ENCODE data around the gene CENPX.

CENPX gene

DNA sequence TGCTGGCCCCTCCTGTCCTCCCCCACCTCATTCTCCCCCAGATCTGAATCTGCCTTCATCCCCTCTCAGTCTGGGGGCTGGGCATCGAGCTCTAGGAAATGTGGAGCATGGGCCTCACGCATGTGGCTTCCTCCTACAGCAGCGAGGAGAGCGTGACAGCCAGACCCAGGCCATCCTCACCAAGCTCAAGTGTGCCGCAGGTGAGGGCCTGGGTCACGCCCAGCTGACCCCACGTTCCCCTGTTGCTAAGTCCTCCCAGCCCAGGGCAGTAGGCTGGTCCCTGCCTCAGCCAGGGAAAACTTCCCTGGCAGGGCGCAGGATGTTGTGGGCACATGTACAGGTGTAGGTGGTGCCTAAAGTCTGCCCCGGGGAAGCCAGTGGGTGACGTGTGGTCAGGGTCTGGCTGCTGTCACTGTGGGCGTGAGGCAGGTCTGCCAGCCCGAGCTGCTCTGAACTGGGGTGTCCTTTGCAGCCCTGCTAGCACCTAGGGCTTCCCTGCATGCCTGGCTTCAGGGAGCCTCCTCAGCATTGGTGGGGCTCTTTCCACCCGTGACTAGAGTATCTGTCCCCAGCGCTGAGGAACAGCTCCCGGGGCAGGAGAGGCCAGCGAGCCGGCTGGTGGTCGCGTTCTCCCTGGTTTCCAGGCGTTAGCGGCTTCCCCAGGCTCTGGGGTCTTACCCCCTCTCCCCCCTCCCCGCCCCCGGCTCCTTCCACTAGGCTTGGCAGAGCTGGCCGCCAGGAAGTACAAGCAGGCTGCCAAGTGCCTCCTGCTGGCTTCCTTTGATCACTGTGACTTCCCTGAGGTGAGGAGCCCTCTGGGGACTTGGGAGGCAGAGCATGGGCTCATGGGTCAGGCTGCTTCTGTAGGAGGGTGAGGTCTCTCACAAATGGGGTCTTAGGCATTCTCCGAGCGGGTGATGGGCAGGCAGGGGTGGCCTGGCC, 32.6 kb upstream of the CENPX start:
- DNase-seq, result no peak

DNA sequence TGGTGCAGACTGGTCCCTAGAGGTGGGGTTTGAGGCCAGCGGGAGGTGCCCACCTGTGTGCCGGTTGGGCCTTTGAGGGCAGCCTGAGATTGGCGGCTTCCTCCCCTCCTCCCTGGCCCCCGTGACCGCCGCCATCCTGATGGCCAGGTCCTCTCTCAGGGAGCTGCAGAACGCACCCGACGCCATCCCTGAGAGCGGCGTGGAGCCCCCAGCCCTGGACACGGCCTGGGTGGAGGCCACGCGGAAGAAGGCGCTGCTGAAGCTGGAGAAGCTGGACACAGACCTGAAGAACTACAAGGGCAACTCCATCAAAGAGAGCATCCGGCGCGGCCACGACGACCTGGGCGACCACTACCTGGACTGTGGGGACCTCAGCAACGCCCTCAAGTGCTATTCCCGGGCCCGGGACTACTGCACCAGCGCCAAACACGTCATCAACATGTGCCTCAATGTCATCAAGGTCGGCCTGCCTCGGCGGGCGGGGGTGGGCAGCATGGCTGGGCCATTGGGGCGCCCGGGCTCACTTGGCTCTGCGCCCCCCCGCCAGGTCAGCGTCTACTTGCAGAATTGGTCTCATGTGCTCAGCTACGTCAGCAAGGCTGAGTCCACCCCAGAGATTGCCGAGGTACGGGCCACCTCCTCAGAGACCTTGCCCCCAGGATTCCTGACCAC, 31.8 kb upstream of the CENPX start:
- DNase-seq, result no peak

GRCh38 chr17:82053556-82054263, 31.0 kb upstream of the CENPX start:
- DNase-seq, result no peak

GRCh38 chr17:82053130-82053529, 30.5 kb upstream of the CENPX start:
- DNase-seq, result no peak

GRCh38 chr17:82052638-82053059, 30.0 kb upstream of the CENPX start:
- DNase-seq, result no peak

DNA sequence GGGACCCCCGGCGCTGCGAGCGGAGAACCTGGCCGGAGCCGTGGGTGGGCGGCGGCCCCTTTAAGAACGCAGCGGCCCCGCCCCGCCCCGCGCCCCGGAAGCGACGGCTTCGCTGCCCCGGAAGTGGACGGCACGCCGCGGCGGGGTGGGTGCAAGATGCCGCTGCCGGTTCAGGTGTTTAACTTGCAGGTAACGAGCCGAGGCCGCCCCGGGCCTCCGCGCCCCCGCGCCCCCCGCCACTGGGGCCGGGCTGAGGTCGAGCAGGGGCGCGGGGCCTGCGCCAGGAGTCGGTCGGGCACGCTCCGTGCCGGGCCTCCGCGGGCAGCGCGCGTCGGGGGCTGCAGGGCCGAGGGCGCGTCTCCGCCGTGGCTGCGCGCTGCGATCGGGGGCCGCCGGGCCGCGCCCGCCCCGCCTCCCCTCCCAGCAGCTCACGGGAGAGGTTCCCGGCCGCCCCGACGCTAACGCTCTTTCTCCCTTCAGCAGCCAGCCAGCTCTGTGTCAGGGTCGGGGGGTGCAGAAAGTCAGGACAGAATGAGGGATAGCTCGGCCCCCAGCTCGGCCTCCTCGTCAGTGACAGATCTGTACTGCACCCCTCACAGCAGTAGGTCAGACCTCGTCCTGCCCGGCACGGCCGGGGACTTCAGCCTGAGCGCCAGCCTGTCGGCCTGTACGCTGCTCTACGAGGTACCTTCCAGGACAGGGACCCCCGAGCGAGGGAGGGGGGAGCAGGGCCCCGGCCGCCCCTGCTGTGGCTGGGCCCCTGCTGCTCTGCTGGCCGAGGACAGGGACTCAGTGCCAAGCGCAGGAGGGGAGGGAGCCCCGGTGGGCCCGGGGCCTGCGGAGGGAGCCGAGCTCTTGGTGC, 29.3 kb upstream of the CENPX start, which contains the start of the genes GPS1 and RFNG:
Gene GPS1 (plus strand): TSS at position 123 of the 862 bp plus-strand sequence. CDS start 34 bp downstream, at position 157.
Gene RFNG (minus strand): TSS at position 36 of the 862 bp plus-strand sequence. CDS start 45 bp downstream, outside the sequence.
- DNase-seq, result peak; percentile 57

DNA sequence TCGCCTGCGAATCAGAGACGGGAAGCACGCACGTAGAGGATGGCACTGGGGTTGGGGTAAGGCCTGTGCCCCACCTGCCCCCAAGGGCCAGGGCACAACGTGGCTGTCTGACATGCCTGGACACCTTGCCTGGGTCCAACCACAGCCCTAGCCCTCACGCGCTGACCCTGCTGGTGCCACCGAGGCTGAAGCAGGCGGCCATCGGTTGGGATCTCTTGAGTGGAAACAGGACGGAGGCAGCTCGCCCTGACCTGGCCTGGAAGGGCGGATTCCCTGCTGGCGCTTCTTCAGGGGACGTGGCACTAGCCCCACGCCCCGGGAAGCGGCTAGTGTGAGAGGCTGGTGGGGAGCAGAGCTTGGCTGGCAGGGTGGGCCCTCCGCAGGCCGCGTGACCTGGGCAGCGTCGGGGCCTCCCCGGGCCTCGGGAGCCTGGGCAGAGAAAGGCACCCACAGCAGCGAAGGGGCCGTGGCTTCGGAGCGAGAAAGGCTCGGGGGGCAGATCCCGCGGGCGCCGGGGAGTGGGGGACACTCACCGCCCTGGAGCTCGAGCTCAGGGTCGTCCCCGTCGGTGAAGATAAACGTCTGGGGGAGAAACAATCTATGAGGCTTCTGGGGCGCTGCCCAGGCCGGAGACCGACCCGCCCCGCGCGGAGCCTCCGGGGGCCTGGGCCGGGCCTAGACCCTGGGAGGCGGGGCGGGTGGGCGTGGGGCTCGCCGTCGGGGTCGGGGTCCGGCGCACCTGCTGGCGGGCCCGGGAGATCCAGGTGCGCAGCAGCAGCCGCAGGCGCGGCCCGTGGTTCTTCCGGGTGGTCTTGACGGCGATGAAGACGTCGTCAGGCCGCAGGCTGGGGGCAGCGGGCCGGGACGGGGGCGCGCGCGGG, 28.3 kb upstream of the CENPX start:
- no peak for DNase-seq

DNA sequence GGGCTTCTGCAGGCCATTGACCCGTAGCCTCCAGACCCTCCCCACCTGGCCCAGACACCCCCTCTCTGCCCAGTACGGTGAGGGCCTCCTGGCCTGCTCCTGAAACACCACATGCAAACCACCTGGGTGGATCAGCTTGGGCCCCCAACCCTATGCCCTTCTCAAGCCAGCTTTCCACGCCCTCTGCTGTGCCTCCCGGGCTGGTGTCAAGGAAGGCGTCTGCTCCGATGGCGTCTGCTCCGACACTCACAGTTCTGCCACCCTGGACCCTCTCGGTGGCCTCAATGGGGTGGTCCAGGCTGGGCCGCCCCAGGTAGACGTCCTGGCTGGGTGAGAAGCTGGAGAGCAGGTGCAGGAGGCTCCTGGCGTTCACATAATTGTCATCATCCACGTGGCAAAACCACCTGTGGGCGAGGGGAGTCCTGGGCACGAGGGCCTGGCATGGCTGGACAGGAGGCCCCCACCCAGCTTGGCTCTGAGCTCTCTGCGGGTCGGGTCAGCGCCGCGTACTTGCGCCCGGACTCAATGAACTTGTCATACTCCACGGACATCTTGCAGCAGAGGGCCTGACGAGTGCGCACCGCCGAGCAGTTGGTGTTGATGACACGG, 27.6 kb upstream of the CENPX start:
- no peak for DNase-seq

GRCh38 chr17:82049521-82049971, 26.9 kb upstream of the CENPX start:
- DNase-seq, result no peak

DNA sequence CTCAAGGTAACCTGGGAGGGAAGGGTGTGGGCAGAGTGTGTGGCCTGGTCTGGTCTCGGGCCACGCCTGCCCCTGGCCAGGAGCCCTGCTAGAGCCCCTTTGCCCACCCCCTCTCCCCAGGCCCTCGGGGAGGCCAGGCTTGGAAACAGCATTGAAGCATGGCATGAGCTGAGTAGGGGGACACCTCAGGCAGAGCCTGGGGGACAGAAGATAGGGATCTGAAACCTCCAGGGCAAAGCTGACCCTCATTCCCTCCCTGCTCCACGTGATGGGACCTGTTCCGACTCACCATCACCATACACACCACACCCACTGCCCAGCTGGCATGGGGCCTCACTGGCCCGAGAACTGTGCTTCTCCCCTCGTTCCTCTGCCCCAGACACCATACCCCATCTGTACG, 26.4 kb upstream of the CENPX start:
- DNase-seq, result no peak

DNA sequence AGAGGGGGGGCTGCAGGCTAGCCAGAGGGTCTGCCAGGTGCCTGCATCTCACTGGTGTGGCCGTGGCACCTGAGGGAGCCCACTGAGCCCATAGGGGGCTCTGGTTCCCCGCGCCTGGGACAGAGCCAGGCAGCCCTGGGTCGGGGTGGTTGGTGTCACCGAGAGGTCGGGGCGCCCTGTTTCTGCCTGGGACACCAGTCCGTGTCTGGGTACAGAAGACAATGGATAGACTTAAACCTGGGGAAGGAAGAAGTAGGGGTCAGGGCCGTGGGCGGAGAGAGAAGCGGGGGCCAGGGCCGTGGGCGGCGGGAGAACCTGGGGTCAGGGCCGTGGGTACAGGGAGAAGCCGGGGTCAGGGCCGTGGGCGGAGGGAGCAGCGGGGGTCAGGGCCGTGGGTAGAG, 25.9 kb upstream of the CENPX start:
- DNase-seq, result no peak

DNA sequence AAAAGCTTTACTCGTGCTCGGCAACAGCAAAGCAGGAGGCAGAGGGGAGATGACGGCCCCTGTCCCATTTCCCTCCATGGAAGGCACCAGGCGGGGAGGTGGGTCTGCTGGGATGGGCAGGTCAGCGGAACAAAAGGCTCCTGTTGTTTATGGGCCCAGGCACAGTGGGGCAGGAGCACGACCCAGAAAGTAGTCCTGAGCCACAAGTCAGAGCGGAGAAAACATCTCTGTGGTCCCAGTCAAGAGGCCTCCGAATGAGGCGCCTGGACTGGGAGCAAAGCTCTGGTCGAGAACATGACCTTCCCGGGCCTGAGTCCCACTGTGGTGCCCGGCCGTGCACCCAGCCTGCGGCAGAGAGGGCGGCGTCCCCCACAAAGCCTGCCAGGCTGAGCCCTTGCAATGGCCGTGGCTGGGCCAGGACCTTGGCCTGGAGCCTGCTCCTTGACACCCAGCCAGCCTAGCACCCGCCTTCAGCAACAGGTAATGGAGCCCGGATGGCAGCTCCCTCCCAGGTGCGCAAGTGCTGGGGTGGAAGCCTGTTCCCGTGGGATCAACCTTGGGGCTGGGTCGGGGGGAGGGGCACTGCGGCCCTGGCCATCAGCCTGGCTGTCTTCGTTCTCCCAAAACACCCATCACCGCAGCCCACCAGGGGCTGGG, 25.4 kb upstream of the CENPX start:
- no peak for DNase-seq

- DNase-seq, result no peak
Observed at GRCh38 chr17:82047379-82047778, 24.7 kb upstream of the CENPX start.

DNA sequence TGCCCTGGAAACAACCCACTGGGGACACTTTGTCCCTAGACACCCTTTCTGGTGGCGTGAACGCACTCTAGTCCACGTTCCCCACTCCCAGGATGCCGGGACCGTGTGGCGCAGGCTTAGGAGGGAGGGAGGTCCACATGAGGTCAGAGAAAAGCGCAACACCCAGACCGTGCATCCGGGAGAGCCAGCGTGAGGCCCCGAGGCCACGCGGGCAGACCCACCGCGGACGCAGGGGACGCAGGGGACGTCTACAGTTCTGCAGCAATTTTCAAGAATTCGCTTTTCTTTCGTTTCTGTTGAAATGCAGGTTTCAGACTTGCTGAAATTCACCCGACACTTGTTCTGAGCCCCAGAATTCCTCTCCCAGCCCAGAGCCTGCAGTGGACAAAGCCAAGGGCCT, 24.2 kb upstream of the CENPX start:
- no peak for DNase-seq

DNA sequence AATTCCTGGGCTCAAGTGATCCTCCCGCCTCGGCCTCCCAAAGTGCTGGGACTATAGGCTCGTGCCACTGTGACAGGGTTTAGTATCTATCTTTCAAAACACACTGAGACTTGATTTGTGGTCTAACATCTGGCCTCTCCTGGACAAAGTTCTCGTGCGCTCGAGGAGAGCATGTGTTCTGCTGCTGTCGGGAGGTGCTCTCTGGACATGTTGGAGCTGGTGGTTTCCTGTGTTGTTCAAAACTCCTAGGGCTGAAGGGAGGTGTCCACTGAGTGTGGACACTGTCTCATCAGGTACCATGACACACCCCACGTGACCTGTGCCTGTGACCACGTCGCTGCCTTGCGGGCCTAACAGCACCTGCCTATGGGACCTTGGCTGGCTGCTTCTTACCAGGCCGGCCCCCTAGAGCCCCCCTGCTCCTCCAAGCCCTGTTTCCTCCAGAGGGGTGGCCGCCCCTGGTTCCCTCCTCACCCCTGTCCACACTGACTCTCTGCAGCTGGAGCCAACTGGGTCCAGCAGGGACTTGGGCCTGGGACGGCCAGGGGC, 23.3 kb upstream of the CENPX start:
- no peak for DNase-seq

DNA sequence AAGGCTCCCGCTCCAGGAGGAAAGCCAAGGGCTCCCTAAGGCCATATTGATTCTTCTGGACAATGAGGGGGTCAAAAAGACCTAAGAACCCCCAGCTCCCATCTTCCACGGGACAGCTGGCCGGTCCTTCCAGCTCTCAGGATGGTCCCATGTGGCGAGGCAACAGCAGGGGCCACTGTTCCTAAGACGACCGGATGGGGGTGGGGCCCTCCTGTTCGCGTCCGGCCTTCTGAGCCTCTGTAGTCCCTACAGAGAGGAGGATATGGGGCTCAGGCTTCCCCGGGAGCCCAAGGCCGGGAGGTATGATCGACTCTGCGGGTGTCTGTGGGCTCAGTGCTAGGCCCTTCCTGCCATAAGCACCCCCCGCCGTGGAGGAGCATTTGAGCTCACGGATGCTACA, 20.8 kb upstream of the CENPX start:
- no peak for DNase-seq

GRCh38 chr17:82042649-82043048, 20.0 kb upstream of the CENPX start:
- DNase-seq, result no peak

DNA sequence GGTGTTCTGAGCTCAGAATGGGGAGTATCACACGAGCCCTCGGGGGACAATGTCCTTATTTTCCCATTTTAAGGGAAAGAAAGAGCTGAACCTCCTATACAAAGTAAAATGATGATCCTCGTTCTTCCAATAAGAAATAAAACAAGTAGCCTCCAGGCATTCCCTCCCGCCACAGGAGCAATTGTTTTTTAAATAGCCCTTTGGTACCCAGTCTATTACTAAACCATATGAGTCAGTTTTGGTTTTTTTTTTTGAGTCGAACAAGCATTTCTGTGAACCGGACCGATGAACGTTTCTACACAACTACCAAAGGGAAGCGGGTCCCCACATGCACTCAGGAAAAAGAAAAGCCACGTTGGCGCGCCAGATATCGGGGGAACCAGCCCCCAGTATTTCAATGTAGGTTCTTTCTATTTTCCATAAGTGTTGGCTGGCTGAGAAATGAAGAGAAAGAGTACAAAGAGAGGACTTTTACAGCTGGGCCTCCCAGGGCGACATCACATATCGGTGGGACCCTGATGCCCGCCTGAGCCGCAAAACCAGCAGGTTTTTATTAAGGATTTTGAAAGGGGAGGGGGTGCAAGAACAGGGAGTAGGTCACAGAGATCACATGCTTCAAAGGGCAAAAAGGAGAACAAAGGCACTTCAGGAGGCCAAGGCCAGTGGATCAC, 18.6 kb upstream of the CENPX start:
- DNase-seq, result no peak

DNA sequence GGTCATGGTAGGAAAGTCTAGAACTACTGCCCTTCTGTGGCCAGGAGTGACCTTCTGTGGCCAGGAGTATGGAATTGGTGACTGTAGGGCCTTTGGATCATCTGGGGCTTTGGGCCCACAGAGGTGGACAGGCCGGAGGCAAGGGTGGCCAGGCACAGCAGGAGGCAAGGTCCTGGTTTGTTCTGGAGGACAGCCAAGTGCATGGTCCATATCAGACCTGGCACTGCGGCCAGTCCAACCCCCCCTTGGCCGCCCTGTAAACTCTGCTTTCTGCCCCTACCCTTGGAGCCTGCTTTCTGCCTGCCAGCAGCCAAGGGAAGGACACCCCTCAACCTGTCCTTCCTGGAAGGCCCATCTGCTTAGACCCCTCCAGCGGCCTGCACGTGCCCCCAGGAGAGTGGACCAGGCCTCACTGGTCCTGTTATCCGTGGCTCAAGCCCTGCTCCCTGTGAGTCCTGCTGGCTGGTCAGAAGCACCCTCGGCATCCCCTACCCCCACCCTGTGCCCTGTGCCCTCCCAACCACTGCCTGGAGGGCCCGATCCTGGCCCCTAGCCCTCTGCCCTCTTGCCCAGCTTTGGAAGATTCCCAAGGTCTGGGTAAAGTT, 17.1 kb upstream of the CENPX start:
- DNase-seq, result no peak

Measured in kidney glomerular epithelial cell (primary cell).